Stimulated activated CD4-positive, alpha-beta T cell treated with anti-CD3 and anti-CD28 coated beads, Interleukin-2, amount 100 ng/mL, for 4 hours (primary cell): ENCODE measurements around the gene HSD17B8.

Experiments
- DNase-seq: peaks from one replicate; pipeline ENCODE4 v3.0.0-alpha.2; 2020; ENCODE audit warnings: low read depth

HSD17B8 gene

DNA sequence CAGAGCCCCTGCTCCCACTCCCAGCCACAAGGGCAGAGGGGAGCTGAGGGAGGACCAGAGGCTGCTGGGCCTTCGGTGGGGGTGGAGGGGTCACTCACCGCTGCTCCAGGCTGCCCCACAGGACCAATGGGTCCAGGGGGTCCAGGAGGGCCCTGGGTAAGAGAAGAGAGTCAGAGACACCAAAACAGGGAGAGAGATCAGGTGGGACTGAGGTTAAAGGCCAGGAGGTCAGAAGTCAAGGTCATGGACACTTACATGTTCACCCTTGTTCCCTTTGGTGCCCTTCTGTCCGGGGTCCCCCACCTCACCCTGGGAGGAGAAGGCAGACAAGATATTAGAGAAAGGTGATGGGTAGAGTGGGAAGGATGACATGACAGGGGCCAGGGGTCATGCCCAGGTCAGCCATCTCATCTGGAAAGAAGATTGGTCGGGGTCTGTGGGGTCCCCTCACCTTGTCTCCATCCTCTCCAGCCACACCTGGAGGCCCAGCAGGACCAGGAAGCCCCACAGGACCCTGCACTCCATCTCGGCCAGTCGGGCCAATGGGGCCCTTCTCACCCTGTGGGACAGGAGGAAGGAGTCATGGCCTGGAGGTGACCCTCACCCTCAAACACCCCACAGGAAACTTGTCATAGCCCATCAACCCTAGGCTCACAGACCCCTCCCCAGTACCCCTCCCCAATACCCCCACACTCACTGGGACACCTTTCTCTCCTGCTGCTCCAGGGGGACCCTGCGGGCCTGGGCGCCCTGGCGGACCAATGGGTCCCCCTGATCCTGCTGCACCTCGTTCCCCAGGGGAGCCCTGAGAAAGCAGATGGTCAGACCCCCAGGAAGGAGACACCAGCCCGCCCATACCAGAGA lies 33.2 kb upstream of the HSD17B8 start:
- DNase-seq = no peak

DNA sequence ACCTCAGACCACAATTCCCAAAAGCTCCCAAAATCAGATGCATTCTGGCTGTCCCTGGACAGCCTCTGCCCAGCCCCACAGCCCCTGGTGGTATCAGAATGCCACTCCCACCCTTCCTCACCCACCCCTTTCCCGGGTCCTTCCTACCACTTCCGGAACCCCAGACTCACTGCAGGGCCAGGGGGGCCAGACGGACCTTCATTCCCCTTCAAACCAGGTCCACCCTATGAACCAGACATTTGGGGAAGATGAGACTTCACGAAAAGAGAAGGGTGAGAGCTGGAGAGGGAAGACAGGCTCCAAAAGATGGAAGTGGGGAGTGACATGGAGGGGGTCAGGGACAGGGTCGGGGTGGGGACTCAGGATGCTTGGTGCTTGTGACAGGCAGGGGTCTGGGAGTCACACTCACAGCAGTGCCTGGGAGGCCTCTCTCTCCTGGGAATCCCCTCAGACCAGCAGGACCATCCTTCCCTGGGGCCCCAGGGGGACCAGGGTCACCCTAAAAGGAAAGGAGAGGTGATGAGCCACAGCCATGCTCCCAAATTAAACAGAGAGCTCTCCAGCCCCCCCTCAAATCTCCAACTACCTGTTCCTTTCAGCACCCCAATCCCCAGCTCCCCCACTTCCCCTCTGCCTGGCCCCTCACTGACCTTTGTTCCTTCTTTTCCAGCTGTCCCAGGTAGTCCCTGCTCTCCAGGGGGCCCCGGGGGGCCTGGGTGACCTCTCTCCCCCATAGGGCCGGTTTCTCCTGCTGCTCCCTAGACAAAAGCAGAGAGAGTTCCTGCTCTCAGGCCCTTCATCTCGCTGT lies 32.4 kb upstream of the HSD17B8 start:
- no peak for DNase-seq

DNA sequence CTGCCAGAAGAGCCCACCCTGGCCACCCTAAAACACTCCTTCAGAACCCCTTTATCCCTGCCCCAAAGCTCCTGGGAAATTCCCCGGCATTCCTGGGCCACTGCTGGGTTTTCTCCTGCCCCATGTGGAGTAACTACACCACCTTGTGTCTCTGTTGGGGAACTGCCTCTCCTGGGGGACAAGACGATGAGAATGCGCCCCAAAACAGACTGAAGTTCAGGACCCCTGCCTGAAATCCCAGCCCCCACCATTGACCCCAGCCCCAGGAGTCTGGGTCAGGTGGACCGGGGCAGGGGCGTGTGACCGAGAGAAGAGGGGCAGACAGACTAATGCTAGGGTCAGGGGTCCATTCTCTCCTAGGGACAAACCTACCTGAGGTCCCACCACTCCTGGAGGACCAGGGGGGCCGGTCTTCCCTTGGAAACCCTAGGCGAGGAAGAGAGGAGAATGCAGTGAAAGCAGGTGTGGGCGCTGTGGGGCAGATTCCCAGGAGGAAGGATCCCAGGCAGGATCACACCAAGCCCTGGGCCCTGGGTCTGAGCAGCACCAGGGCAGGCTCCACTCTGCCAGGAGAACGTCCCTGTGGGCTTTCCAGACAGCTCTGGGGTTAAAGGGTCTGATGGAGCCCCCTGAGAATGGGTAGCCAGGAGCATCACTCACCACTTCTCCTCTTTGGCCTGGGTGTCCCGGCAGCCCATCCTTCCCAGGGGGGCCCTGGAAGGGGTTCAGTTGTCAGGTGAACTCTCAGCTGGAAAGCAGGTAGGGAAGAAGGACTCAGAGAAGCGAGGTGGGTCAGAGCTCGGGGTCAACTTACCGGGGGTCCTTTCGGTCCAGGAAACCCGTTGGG lies 31.5 kb upstream of the HSD17B8 start:
- no peak for DNase-seq

- DNase-seq = no peak
Observed at GRCh38 chr6:33173535-33174180, 30.8 kb upstream of the HSD17B8 start.

GRCh38 chr6:33174784-33175183 lies 29.7 kb upstream of the HSD17B8 start:
- DNase-seq = no peak

DNA sequence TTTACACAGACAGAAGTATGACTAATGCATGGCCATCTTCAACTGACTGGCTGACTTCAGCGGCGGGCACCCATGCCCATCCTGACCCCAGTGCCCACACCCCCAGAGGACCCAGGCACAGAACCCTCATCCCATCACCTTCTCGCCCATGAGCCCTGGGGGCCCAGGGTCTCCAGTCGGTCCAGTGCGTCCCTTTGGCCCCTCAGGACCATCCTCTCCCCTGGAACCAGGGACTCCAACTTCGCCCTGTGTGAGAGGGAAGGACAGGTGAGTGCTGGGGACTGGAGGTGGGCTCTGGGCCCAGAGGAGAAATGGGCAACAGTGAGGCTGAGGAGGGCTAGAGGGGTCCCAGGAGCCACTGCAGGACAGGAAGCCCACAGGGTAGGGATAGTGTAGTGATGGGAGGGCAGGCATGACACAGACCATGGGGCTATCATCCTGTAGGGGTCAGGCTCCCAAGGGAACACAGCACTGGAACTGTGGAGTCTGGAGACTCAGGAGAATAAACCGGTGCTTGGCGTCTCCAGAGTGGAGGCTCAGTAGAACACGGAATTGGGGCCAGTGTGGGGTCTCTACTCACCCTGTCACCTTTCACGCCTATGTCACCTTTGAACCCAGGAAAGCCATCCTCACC lies 28.9 kb upstream of the HSD17B8 start:
- DNase-seq = no peak

GRCh38 chr6:33176906-33177305 lies 27.5 kb upstream of the HSD17B8 start:
- DNase-seq = no peak

DNA sequence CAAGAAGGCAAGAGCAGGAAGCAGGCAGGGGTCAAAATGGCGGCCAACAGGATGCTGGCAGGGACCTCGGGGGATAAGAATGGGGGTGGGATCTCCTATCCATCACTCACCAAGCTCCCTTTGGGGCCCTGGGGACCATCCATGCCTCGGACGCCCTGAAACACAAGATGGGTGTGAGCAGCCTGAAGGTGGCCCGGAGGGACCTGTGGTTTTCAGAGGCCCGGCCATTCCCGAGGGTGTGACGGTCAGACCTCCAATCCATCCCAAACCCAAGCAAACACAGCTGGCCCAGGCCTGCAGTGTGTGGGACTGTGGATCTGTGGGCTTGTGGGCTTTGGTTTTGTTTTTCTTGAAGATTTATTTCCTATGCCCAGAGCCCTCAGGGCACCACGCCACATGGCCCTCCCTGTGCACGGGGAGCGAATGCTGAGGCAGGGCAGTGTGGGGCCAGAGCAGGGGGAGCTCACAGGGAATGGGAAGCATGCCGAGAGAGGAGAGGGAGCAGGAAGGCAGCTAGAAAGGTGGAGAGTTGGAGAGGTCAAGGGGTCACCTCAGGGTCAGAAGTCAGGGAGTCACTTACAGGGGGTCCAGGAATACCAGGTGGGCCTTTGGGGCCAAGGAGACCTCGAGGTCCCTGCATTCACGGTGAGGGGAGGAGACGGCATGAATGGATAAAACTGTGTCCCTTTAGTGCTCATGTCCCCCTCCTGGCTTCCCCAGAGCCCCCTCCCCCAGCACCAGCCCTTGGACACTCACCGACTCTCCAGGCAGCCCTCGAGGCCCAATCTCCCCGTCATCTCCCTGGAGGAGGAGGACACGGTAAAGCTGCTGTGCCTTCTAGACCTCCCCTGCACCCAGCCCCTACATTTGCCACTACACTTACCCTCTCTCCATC lies 26.7 kb upstream of the HSD17B8 start:
- DNase-seq = no peak

- DNase-seq = no peak
Observed at GRCh38 chr6:33178755-33179475, 25.5 kb upstream of the HSD17B8 start.

- DNase-seq = no peak
Observed at GRCh38 chr6:33181141-33181540, 23.3 kb upstream of the HSD17B8 start.

- DNase-seq = no peak
Observed at GRCh38 chr6:33183071-33183683, 21.3 kb upstream of the HSD17B8 start.

DNA sequence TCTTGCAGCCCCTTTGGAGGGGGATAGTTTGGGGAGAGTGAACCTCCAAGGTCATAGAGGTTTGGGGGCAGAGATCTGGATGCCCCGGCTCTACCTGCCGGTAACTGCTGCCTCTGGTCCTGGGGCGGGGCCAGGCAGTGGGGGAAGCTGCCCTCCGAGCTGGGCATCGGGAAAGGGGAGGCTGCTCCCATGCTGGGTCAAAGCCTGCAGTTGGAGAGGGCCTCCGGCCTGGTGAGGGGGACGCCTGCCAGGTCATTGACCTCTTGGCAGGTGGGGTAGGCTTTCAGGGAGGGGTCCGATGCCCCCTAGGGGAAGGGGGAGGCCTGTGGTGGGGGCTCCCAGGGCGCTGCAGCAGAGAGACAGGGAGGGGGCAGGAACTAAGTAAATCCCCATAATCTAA lies 19.3 kb upstream of the HSD17B8 start:
- no peak for DNase-seq

GRCh38 chr6:33185654-33186187 lies 18.7 kb upstream of the HSD17B8 start:
- DNase-seq = no peak

DNA sequence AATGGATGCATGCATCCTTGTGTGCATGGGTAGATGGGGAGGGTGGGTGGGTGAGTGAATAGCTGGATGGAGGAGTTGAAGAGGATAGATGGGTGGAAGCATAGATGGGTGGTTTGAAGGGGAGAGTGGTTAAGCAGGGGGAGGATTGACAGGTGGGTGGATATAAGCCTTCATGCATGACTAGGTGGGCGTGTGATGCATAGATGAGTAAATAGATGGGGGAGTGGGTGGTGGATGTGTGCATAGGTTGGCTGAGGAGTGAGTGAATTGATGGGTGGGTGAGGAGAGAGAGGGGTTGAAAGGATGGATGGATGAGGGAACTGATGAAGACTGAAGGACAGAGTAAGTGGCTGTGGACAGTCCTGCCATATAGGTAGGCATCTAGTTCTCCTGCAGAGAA lies 16.6 kb upstream of the HSD17B8 start:
- no peak for DNase-seq

- DNase-seq = no peak
Observed at GRCh38 chr6:33189164-33189563, 15.3 kb upstream of the HSD17B8 start.

GRCh38 chr6:33189625-33190448 lies 14.6 kb upstream of the HSD17B8 start:
- DNase-seq = no peak

DNA sequence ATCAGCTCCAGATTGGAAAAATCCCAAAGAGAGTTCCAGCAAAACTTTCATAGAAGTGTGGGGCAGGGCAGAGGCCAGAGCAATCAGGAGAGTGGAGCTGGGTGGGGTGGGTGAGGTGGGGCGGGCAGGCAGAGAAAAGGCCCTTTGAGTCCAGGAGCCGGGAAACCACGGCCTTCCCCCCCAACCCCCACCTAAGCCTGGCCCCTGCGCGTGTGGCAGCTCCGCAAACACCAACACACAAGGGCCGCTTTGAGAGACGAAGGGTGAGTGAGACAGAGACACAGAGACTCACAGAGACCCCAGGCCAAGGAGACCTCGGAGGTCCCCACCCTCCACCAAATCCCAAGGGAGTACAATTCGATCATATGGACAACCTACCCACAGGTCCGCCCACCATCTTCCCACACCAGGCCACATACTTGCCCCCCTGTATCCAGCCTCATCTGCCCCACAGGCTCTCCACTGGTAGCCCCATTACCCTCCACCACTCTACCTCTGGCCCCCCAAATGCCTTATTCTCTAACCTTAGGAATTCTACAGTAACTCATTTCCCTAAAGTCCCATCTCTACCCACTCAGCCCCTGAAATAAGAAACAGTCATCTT lies 13.8 kb upstream of the HSD17B8 start:
- no peak for DNase-seq
